Aorta (tissue), 5 donors: ENCODE results near the gene ABI3BP. TPM values are rescaled to one million over a fixed set of nuclear protein-coding genes. Genes with fewer than 3 reads are reported as not detected.

Experiments used
- ATAC-seq: fragments of 200-7000 bp; cut with Tn5 transposase; one replicate; pipeline ENCODE4 v1.9.1; 2022; ENCODE audit warnings: moderate library complexity; ENCODE audit not compliant: low FRiP score
- DNase-seq, 2 donors: peaks; one replicate each; pipeline ENCODE4 v3.0.0-alpha.2; 2020
- H3K27ac ChIP-seq, 2 donors: one replicate each; pipeline ENCODE4 v1.5.1; 2013; ENCODE audit warnings: low read length in 2 of 2, mild to moderate bottlenecking in 2 of 2, moderate library complexity in 2 of 2, control low read depth in 1 of 2, inconsistent platforms in 1 of 2, low read depth in 1 of 2
- H3K27me3 ChIP-seq, 2 donors: one replicate each; pipeline ENCODE4 v1.6.1; 2013; ENCODE audit warnings: control low read depth in 1 of 2, low read length in 1 of 2, mild to moderate bottlenecking in 1 of 2, moderate library complexity in 1 of 2; ENCODE audit not compliant: insufficient read depth in 2 of 2, control insufficient read depth in 1 of 2
- H3K36me3 ChIP-seq, 2 donors: one replicate each; pipeline ENCODE4 v1.6.1; 2013; ENCODE audit warnings: control low read depth in 1 of 2, low read length in 1 of 2, mild to moderate bottlenecking in 1 of 2; ENCODE audit not compliant: insufficient read depth in 2 of 2, control insufficient read depth in 1 of 2
- H3K4me1 ChIP-seq, 2 donors: one replicate each; pipeline ENCODE4 v1.6.1; 2013; ENCODE audit warnings: low read length in 2 of 2, control low read depth in 1 of 2, mild to moderate bottlenecking in 1 of 2, moderate library complexity in 1 of 2; ENCODE audit not compliant: insufficient read depth in 2 of 2, control insufficient read depth in 1 of 2
- H3K4me3 ChIP-seq, 2 donors: one replicate each; pipeline ENCODE4 v1.5.1; 2013; ENCODE audit warnings: low read length in 2 of 2, control low read depth in 1 of 2, mild to moderate bottlenecking in 1 of 2
- H3K9me3 ChIP-seq: one replicate; pipeline ENCODE4 v1.6.1; 2013; ENCODE audit warnings: mild to moderate bottlenecking, low read length; ENCODE audit not compliant: control insufficient read depth
- WGBS, 2 donors: extraction: QIAGEN DNeasy Blood & Tissue Kit; methylation state at CpG; one replicate each; pipeline ENCODE4 v1.1.7; 2013; 5-methylcytosine and 5-hydroxymethylcytosine counted together
- intact Hi-C, 2 donors: fragments of 100-400 bp; cut with DNase I; formaldehyde crosslinking; loops; one replicate each; pipeline versions ENCODE4 v1.14.2 to v1.15.0; 2022
- polyA plus RNA-seq, 2 donors: library from polyadenylated mRNA; stranded (reverse); fragments of 200-250 nt; gene quantifications; one replicate each; pipeline ENCODE4 v1.2.3, GENCODE V29; 2013
- total RNA-seq, 2 donors: library from RNA; stranded (reverse); fragmentation: NEBNext Ultra II Directional; extraction: Animal tissue kit (Norgen Biotek cat#: 25700); gene quantifications; one replicate each; pipeline ENCODE4 v1.2.1, GENCODE V29; 2021
- donor health status: healthy with polysubstance abuse.
- donor health status: Bipolar disorder and iron deficiency.
- donor health status: DM: no; HTN: no; CAD: no.
- donor health status: DM: no; HTN: no; CAD: no.
- donor health status: DM: yes; HTN: yes; CAD: no.

Gene ABI3BP
- total and polyA plus RNA-seq, 4 donors = 4.6 to 389 (median 115) TPM

- no peaks in the 10 kb centered on the region for H3K9me3 ChIP-seq
- intact Hi-C loops = no loop called here
- H3K4me3 ChIP-seq = no peak overlapping the region
- no peak for DNase-seq
- no peaks in the 10 kb centered on the region for H3K27me3 ChIP-seq
- H3K4me1 ChIP-seq = no peaks in the 10 kb centered on the region
- H3K27ac ChIP-seq = no peak overlapping the region
- H3K36me3 ChIP-seq = no peaks in the 10 kb centered on the region
- no peak for ATAC-seq
Measured at GRCh38 chr3:100803711-100804110, 189.5 kb downstream of the ABI3BP start.

GRCh38 chr3:100802126-100802525, 191.1 kb downstream of the ABI3BP start:
- no peak overlapping the region for H3K4me3 ChIP-seq
- intact Hi-C loops = no loop called here
- H3K4me1 ChIP-seq = no peaks in the 10 kb centered on the region
- no peak overlapping the region for H3K27ac ChIP-seq
- H3K27me3 ChIP-seq = no peaks in the 10 kb centered on the region
- DNase-seq (no peak), ATAC-seq (no peak)
- no peaks in the 10 kb centered on the region for H3K9me3 ChIP-seq
- no peaks in the 10 kb centered on the region for H3K36me3 ChIP-seq
- 85 to 91% methylated on average over 2 of the region's 2 CpGs for WGBS, 2 donors

GRCh38 chr3:100798012-100798411, 195.2 kb downstream of the ABI3BP start:
- Histone ChIP-seq H3K9me3 (no peaks in the 10 kb centered on the region), H3K27ac (no peak overlapping the region), H3K4me3 (no peak overlapping the region), H3K27me3 (no peaks in the 10 kb centered on the region), H3K4me1 (no peaks in the 10 kb centered on the region), H3K36me3 (no peaks in the 10 kb centered on the region)
- intact Hi-C loops = no loop called here
- DNase-seq = no peak
- 29 to 38% methylated on average over 1 of the region's 1 CpG for WGBS, 2 donors
- ATAC-seq = no peak

GRCh38 chr3:100796556-100796955, 196.7 kb downstream of the ABI3BP start:
- H3K36me3 ChIP-seq = no peaks in the 10 kb centered on the region
- no peaks in the 10 kb centered on the region for H3K4me1 ChIP-seq
- WGBS, 2 donors = 22 to 32% methylated on average over 2 of the region's 2 CpGs
- H3K27ac ChIP-seq = no peak overlapping the region
- no peaks in the 10 kb centered on the region for H3K27me3 ChIP-seq
- H3K4me3 ChIP-seq = no peak overlapping the region
- ATAC-seq (no peak), DNase-seq (no peak)
- intact Hi-C loops = no loop called here
- no peaks in the 10 kb centered on the region for H3K9me3 ChIP-seq

GRCh38 chr3:100789579-100789978, 203.6 kb downstream of the ABI3BP start:
- Histone ChIP-seq H3K27me3 (no peaks in the 10 kb centered on the region), H3K36me3 (peaks cover 0 to 1% of the 10 kb centered on the region in 2 donors), H3K4me1 (no peaks in the 10 kb centered on the region), H3K9me3 (peaks cover 2% of the 10 kb centered on the region), H3K4me3 (no peak overlapping the region), H3K27ac (no peak overlapping the region)
- WGBS, 2 donors = 96% methylated on average over 2 of the region's 2 CpGs
- ATAC-seq (no peak), DNase-seq (no peak)
- intact Hi-C loops = no loop called here

GRCh38 chr3:100783619-100784018, 209.6 kb downstream of the ABI3BP start:
- no peaks in the 10 kb centered on the region for H3K36me3 ChIP-seq
- WGBS, 2 donors = 90 to 94% methylated on average over 3 of the region's 3 CpGs
- H3K27me3 ChIP-seq = no peaks in the 10 kb centered on the region
- intact Hi-C loops = no loop called here
- H3K27ac ChIP-seq = no peak overlapping the region
- H3K9me3 ChIP-seq = peaks cover 2% of the 10 kb centered on the region
- H3K4me1 ChIP-seq = no peaks in the 10 kb centered on the region
- ATAC-seq (no peak), DNase-seq (no peak)
- no peak overlapping the region for H3K4me3 ChIP-seq

GRCh38 chr3:100782906-100783305, 210.3 kb downstream of the ABI3BP start:
- DNase-seq (no peak), ATAC-seq (no peak)
- Histone ChIP-seq H3K27me3 (no peaks in the 10 kb centered on the region), H3K4me1 (no peaks in the 10 kb centered on the region), H3K27ac (no peak overlapping the region), H3K4me3 (no peak overlapping the region), H3K9me3 (peaks cover 2% of the 10 kb centered on the region), H3K36me3 (no peaks in the 10 kb centered on the region)
- WGBS, 2 donors = 7 to 10% methylated on average over 3 of the region's 3 CpGs
- intact Hi-C loops = no loop called here

GRCh38 chr3:100782348-100782747, 210.9 kb downstream of the ABI3BP start:
- no peak for DNase-seq
- no peaks in the 10 kb centered on the region for H3K27me3 ChIP-seq
- intact Hi-C loops = no loop called here
- peaks cover 2% of the 10 kb centered on the region for H3K9me3 ChIP-seq
- H3K36me3 ChIP-seq = peaks cover 0 to 3% of the 10 kb centered on the region in 2 donors
- 41 to 46% methylated on average over 2 of the region's 2 CpGs for WGBS, 2 donors
- H3K4me1 ChIP-seq = no peaks in the 10 kb centered on the region
- no peak overlapping the region for H3K27ac ChIP-seq
- H3K4me3 ChIP-seq = no peak overlapping the region
- no peak for ATAC-seq

GRCh38 chr3:100781301-100781700, 211.9 kb downstream of the ABI3BP start:
- peaks cover 0 to 4% of the 10 kb centered on the region in 2 donors for H3K36me3 ChIP-seq
- no peak overlapping the region for H3K4me3 ChIP-seq
- DNase-seq (no peak), ATAC-seq (no peak)
- 92 to 98% methylated on average over 2 of the region's 2 CpGs for WGBS, 2 donors
- H3K4me1 ChIP-seq = no peaks in the 10 kb centered on the region
- intact Hi-C loops = no loop called here
- H3K27me3 ChIP-seq = no peaks in the 10 kb centered on the region
- H3K9me3 ChIP-seq = peaks cover 2% of the 10 kb centered on the region
- no peak overlapping the region for H3K27ac ChIP-seq
